ENCODE data around the gene TARM1.
A peak's percentile ranks its signal among the peaks of the same experiment; 100 is the strongest.

- TF ChIP-seq CTCF (IDR thresholded peaks at IDR 0.05) (peak; percentile 20), EZH2 (IDR thresholded peaks at IDR 0.05) (no peak)
Measured at GRCh38 chr19:54096617-54097106, 15.5 kb upstream of the TARM1 start.

Data from neural progenitor cell (in vitro differentiated cells).